HEK293 (cell line): ENCODE results near the gene C2CD3.

Source experiments
- CTCF ChIA-PET: fragments of 350-600 bp; formaldehyde crosslinking; extraction: SDS; loops from one replicate; lab custom pipeline; 2021; ENCODE audit warnings: antibody characterized with exemption; lab: Yijun Ruan, JAX
- POLR2A ChIA-PET: fragments of 300-600 bp; formaldehyde crosslinking; extraction: SDS; loops from one replicate; lab custom pipeline; 2020; ENCODE audit warnings: antibody characterized with exemption, inconsistent platforms; lab: Yijun Ruan, JAX
- H3K27ac ChIP-seq: fragments of 200-500 bp; sonication (Bioruptor generic); 2 replicates; pipeline ENCODE4 v1.5.1; 2014; ENCODE audit warnings: low read depth, low read length, control low read depth, inconsistent platforms; ENCODE audit errors: extremely low read depth
- H3K36me3 ChIP-seq, 2 experiments: fragments of 200-500 bp in 1 of 2; sonication (Bioruptor generic) in 1 of 2; 1 replicate in 1 of 2; 2 replicates in 1 of 2; pipeline ENCODE4 v1.5.1; 2014 to 2017; ENCODE audit warnings: inconsistent platforms in 2 of 2, low read length in 2 of 2; ENCODE audit not compliant: control insufficient read depth in 2 of 2, insufficient read depth in 1 of 2
- H3K4me1 ChIP-seq: fragments of 200-500 bp; sonication (Bioruptor generic); 2 replicates; pipeline ENCODE4 v1.5.1; 2014; ENCODE audit warnings: mild to moderate bottlenecking, low read length, inconsistent platforms; ENCODE audit not compliant: control insufficient read depth, insufficient read depth
- H3K4me3 ChIP-seq: 2 replicates; pipeline ENCODE4 v1.5.1; 2011; ENCODE audit warnings: low read depth, mild to moderate bottlenecking, control low read depth, low read length, moderate library complexity
- H3K9me3 ChIP-seq: fragments of 200-500 bp; sonication (Bioruptor generic); 2 replicates; pipeline ENCODE4 v1.5.1; 2014; ENCODE audit warnings: low read depth, low read length, inconsistent platforms; ENCODE audit not compliant: control insufficient read depth, insufficient read depth
- BCL6B ChIP-seq: fragments of 450-650 bp; formaldehyde crosslinking; IDR thresholded peaks from 2 replicates; pipeline ENCODE4 v1.5.1; 2017; ENCODE audit warnings: missing biosample characterization, missing genetic modification characterization
- GLI2 ChIP-seq: fragments of 450-650 bp; formaldehyde crosslinking; IDR thresholded peaks from 2 replicates; pipeline ENCODE4; 2017; ENCODE audit warnings: missing biosample characterization, missing genetic modification characterization, low read depth, borderline replicate concordance
- KLF1 ChIP-seq: fragments of 450-650 bp; formaldehyde crosslinking; IDR thresholded peaks from 2 replicates; pipeline ENCODE4 v1.5.1; 2016; ENCODE audit warnings: missing biosample characterization, missing genetic modification characterization
- KLF16 ChIP-seq: fragments of 450-650 bp; formaldehyde crosslinking; IDR thresholded peaks from 2 replicates; pipeline ENCODE4 v1.5.1; 2017; ENCODE audit warnings: missing biosample characterization, missing genetic modification characterization
- PATZ1 ChIP-seq: fragments of 450-650 bp; formaldehyde crosslinking; IDR thresholded peaks from 2 replicates; pipeline ENCODE4 v1.5.1; 2016; ENCODE audit warnings: missing biosample characterization, missing genetic modification characterization
- PBX3 ChIP-seq: sonication (generic); formaldehyde crosslinking; IDR thresholded peaks from 2 replicates; pipeline ENCODE4 v1.8.1; 2022; ENCODE audit warnings: mild to moderate bottlenecking, moderate library complexity, missing genetic modification reagents
- SCRT1 ChIP-seq: fragments of 450-650 bp; formaldehyde crosslinking; IDR thresholded peaks from 2 replicates; pipeline ENCODE4 v1.5.1; 2016; ENCODE audit warnings: missing biosample characterization, missing genetic modification characterization, borderline replicate concordance
- WT1 ChIP-seq: fragments of 450-650 bp; formaldehyde crosslinking; IDR thresholded peaks from 2 replicates; pipeline ENCODE4 v1.5.1; 2016; ENCODE audit warnings: missing biosample characterization, missing genetic modification characterization
- ZBTB44 ChIP-seq: fragments of 450-650 bp; IDR thresholded peaks from 2 replicates; pipeline ENCODE4 v1.5.1; 2018; ENCODE audit warnings: missing biosample characterization, mild to moderate bottlenecking, missing genetic modification characterization
- ZFP3 ChIP-seq: fragments of 450-650 bp; formaldehyde crosslinking; IDR thresholded peaks from 2 replicates; pipeline ENCODE4 v1.5.1; 2016; ENCODE audit warnings: low read depth, missing biosample characterization, missing genetic modification characterization
- ZNF121 ChIP-seq: fragments of 450-650 bp; formaldehyde crosslinking; IDR thresholded peaks from 2 replicates; pipeline ENCODE4 v1.5.1; 2016; ENCODE audit warnings: missing biosample characterization, missing genetic modification characterization
- ZNF138 ChIP-seq: fragments of 450-650 bp; formaldehyde crosslinking; IDR thresholded peaks from 2 replicates; pipeline ENCODE4 v1.5.1; 2016; ENCODE audit warnings: missing biosample characterization, missing genetic modification characterization, borderline replicate concordance
- ZNF146 ChIP-seq: fragments of 450-650 bp; formaldehyde crosslinking; IDR thresholded peaks from 2 replicates; pipeline ENCODE4 v1.5.1; 2016; ENCODE audit warnings: missing biosample characterization, missing genetic modification characterization
- ZNF148 ChIP-seq: fragments of 450-650 bp; formaldehyde crosslinking; IDR thresholded peaks from 2 replicates; pipeline ENCODE4 v1.5.0; 2017; ENCODE audit warnings: missing biosample characterization, missing genetic modification characterization, borderline replicate concordance
- ZNF169 ChIP-seq: fragments of 450-650 bp; formaldehyde crosslinking; IDR thresholded peaks from 2 replicates; pipeline ENCODE4 v1.5.1; 2016; ENCODE audit warnings: missing biosample characterization, missing genetic modification characterization
- ZNF248 ChIP-seq: fragments of 450-650 bp; formaldehyde crosslinking; IDR thresholded peaks from 2 replicates; pipeline ENCODE4 v1.5.1; 2017; ENCODE audit warnings: missing biosample characterization, missing genetic modification characterization
- ZNF266 ChIP-seq: fragments of 450-650 bp; formaldehyde crosslinking; IDR thresholded peaks from 2 replicates; pipeline ENCODE4 v1.5.1; 2016; ENCODE audit warnings: missing biosample characterization, missing genetic modification characterization, low read depth
- ZNF280C ChIP-seq: fragments of 450-650 bp; formaldehyde crosslinking; IDR thresholded peaks from 2 replicates; pipeline ENCODE4 v1.5.1; 2016; ENCODE audit warnings: missing biosample characterization, missing genetic modification characterization
- ZNF423 ChIP-seq: fragments of 450-650 bp; formaldehyde crosslinking; IDR thresholded peaks from 2 replicates; pipeline ENCODE4 v1.5.1; 2016; ENCODE audit warnings: missing biosample characterization, missing genetic modification characterization
- ZNF433 ChIP-seq: fragments of 450-650 bp; formaldehyde crosslinking; IDR thresholded peaks from 2 replicates; pipeline ENCODE4 v1.5.1; 2016; ENCODE audit warnings: missing biosample characterization, missing genetic modification characterization, low read depth
- ZNF596 ChIP-seq: fragments of 450-650 bp; IDR thresholded peaks from 2 replicates; pipeline ENCODE4 v1.5.0; 2018; ENCODE audit warnings: missing biosample characterization, mild to moderate bottlenecking, missing genetic modification characterization, moderate library complexity
- ZNF626 ChIP-seq: fragments of 450-650 bp; sonication (Bioruptor Pico); formaldehyde crosslinking; IDR thresholded peaks from 2 replicates; pipeline ENCODE4 v1.5.1; 2018; ENCODE audit warnings: missing biosample characterization, missing genetic modification characterization, inconsistent platforms

Gene C2CD3

GRCh38 chr11:74144592-74144991, 26.2 kb downstream of the C2CD3 start:
- CTCF ChIA-PET = no interaction called here
- Histone ChIP-seq H3K4me3 (no peak overlapping the region), H3K9me3 (no peaks in the 10 kb centered on the region), H3K27ac (no peak overlapping the region), H3K36me3 (no peaks in the 10 kb centered on the region)
- POLR2A ChIA-PET = no interaction called here
- TF ChIP-seq ZNF146 (tag by site-specific recombination) = peak; percentile 58
- no peak for TF ChIP-seq PATZ1 (tag by site-specific recombination)
- TF ChIP-seq ZNF266 (tag by site-specific recombination) = no peak
- TF ChIP-seq, all 188 proteins: peak for 1
- H3K4me1 ChIP-seq = no peaks in the 10 kb centered on the region

- H3K9me3 ChIP-seq = no peaks in the 10 kb centered on the region
- ChIA-PET CTCF (interaction anchor here (0.6 kb wide), 1 partner anchor 807 kb away, joined by 4 read pairs; no protein-coding TSS in a partner anchor), POLR2A (no interaction called here)
- no peak overlapping the region for H3K27ac ChIP-seq
- TF ChIP-seq ZNF121 (tag by site-specific recombination) = no peak
- TF ChIP-seq PBX3 (CRISPR knock-in tag) = no peak
- no peak for TF ChIP-seq ZNF169
- TF ChIP-seq KLF16 = no peak
- no peak for TF ChIP-seq ZNF423 (tag by site-specific recombination)
- TF ChIP-seq ZNF433 (tag by site-specific recombination) = no peak
- TF ChIP-seq GLI2 (tag by site-specific recombination) = no peak
- no peak for TF ChIP-seq ZNF596 (tag by site-specific recombination)
- TF ChIP-seq WT1 = no peak
- TF ChIP-seq ZNF148 (tag by site-specific recombination) = no peak
- TF ChIP-seq ZNF138 (tag by site-specific recombination) = no peak
- TF ChIP-seq ZNF280C (tag by site-specific recombination) = no peak
- TF ChIP-seq ZBTB44 (tag by site-specific recombination) = no peak
- no peak for TF ChIP-seq KLF1 (tag by site-specific recombination)
- TF ChIP-seq ZFP3 = no peak
- no peak for TF ChIP-seq ZNF248 (tag by site-specific recombination)
- TF ChIP-seq ZNF626 (tag by site-specific recombination) = no peak
- TF ChIP-seq BCL6B (tag by site-specific recombination) = no peak
- TF ChIP-seq SCRT1 (tag by site-specific recombination) = no peak
- peaks cover 3 to 5% of the 10 kb centered on the region in 2 experiments; a peak in 1 of 3 replicates for H3K36me3 ChIP-seq
- H3K4me1 ChIP-seq = peaks cover 10% of the 10 kb centered on the region
- no peak overlapping the region for H3K4me3 ChIP-seq
Measured at GRCh38 chr11:74142624-74143023, 28.2 kb downstream of the C2CD3 start.
